SKM-1 (cell line): ENCODE results near the gene PATZ1.

Experiments used
- DNase-seq: peaks from one replicate; lab custom pipeline; 2025; ENCODE audit not compliant: unreplicated experiment; lab: John Stamatoyannopoulos, UW

PATZ1 gene

DNA sequence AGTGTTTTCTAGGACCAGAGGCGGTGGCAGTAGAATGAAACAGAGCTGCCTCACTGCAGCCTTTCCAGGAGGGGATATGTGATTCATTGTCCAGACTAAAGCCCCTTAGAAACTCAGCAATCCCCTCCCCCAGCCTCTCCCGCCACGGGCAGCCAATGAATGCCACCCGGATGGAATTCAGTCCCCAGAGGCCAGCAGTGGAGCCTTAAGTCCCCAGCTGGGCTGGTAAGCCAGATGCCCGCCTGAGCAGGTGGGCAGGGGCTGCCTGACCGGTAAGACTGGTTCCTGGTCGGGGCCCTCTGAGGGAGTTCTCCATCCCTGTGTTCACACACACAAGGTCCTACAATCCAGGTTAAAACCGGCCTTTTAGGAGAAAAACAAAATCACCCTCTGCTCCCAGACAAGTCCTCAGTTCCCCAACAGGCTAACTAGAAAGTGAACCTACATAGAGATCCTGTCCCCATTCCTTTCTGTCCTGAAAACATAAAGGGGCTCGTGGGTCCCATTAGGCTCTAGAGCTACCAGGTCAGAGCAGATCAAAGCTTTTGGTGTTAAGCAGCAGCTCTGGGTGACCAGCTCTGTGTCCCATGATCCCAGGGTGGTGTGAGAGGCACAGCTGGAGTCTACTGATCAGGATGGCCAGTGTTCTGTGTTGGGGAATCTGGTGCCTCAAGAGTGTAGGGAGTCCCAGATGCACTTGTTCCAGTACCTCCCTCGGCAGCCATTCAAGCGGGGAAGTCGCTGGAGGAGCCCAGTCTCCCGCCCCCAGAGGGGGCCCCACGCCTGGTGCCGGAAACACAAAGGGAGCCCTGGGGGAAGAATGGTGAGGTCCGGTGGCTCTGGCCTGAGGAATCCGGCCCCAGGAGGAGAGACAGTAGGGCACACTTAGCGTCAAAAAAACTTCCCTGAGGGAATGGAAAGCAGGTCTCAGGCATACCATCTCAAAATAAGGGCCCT is 2.6 kb downstream of the PATZ1 start:
- no peak for DNase-seq

DNA sequence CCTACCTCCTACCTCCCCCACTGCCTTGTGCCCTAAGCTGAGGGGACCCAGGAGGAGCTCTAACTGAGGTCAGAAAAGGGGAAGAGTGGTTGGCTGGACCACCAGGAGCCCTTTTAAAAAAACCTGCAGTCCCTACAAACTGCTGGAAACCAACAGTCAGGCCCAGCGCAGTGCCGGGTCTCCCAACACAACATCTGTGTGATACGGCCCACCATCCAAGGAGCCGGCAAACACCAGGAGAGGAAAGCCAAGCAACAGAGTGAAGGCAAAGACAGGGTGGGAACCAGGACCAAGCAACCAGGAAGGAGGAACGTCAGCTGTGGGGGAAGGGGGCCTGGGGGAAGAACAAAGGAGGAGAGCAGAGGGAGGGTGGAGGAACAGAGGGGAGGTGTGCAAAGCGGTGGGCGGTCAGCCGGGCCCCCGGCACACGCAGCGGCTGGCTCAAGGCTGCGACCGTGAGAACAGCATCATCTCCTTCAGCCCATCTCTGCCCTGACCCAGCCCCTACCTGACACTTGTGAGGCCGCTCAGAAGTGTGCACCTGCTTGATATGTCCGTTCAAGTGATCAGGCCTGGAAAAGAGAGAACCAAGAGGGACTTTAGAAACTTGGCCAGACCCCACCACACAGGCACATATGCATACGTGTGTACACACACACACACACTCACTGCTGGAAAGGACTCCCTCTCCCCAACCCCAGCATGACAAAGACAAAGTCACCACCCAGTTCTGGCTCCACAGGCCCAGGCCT is 3.6 kb downstream of the PATZ1 start:
- no peak for DNase-seq

DNA sequence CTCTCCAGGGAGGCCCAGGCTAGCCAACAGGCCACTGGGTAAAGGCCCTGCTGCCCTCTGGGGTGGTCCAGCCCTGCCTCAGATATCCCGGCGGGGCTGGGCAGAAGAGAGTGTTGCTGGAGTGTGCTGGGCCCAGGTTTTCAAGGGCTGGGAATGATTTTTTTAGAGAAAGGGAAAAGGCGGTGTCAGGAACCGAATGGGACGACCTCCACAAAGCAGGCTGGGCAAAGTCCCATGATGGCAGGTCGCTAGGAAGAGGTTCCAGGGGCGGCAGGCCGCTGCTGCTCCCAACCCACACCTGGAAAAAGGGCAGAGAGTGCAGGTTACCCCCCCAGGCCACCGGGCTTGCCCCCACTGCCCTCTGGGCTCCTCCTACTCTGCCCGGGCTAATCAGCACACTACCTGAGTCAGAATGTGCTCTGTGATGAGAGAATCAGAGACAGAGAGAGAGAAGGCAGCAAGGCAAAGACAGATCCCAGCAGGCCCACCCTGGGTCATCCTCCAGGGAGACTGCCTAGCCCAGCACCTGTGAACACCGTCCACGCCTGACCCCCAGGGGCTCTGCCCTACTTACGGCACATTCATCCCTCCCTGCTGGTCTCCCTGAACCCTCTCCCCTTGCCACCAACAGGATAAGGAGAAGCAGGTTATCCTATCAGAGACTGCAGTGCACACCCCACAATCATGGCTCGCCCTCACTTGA is 4.6 kb downstream of the PATZ1 start:
- DNase-seq: no peak

DNA sequence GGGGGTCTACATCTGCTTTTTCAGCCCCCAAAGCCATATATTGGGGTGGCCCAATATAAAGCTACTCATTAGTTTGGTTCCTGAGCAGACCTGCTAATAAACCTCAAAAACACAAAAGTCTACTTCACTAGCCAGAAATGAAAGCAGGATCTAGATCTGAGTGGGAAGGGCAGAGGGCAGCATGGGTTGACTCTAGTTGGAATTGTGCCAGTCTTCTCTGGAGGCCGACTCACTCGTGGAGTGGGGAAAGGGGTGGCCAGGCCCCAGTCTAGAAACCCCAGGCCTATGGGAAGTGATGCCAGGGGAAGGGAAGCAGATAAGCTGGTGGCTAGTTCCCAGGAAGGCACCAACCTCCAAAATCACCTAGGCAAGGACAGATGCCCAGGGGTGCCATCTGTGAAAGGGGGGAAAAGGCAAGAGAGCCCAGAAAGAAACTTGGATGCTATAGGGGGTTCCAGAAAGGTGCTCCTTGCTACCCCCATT is 5.3 kb downstream of the PATZ1 start:
- DNase-seq: no peak

DNA sequence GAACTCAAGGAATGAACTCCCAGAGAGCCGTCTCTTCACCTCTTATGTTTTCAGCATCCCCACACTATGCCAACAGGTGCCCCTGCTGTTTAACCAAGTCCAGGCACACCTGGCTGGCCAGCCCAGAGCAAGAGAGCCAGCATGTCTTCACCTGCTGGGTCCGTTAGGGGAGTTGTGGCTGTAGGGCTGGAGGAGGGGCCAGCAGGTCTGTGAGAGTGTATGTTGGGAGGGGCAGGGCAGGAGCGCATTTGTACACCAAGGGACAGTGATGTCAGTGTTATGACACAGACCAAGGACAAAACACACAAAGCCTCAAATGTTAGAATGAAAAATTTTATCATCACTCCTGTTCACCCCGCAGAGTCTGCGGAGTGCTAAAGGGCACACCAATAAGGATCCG is 5.8 kb downstream of the PATZ1 start:
- no peak for DNase-seq

DNA sequence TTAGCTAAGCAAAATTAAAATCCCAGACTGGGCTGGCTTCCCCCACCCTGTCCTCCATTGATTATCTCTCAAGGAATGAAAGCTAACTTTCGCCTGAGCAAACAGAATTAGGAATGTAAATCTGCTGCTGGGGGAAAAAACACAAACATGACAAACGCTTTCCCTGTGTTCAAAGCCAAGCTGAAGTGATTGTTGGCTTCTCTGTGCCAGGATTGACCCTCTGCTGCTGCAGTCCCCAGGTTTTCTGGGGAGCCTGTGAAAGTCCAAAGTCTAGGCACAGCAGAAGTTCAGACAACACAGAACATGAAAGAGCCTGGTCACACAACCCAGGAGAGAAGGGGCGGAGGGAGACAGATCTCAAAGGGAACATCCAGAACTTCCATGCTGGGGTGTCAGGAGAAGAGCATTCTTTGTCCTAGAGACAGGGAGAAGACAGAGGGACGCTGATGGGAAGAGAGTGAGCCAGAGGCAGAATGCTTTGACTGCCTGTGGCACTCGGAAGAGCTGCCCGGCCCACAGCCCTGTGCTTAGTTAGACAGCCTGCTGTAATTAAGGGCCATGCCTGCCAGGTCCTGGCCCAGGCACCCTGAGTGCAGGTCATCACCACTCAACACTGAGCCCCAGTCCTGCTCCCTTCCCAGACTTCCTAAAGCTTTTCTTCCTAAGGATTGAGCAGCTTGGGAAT is 6.9 kb downstream of the PATZ1 start:
- DNase-seq: no peak

DNA sequence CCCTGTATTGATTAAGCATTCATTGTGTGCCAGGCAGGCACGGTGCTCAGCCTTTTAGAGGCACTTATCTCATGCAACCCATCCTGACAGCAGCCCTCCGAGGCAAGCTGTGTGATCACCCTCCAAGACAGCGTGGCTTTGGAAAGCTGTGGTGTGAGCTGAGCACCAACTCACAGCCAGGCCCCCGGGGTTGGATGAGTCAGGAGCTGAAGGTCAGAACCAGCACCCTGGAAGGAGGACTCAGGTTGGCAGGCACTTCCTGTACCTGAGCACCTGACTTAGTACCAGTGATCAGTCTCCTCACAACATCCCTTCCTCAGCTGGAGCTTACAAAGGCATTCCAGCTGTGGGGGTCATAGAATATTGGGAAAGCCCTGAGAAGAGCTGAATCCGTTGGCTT is 9.0 kb downstream of the PATZ1 start:
- DNase-seq: no peak

DNA sequence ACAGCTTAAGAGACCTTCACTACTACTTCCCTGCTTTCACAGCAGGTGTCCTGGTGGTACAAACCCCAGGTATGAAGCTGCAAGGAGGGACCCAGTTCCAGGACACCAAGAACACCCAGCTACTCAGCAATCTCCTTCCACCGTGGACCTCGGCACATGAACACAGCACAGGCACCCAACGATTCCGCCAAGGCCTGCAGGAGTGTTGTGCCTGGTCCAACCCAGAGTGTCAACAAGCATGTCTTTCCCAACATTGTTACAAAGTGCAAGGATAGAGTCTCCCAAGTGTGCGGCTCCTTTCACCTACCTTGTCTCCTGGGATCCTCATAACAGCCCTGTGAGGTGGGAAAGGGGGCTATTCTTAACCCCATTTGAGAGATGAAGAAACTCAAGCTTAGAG is 11.8 kb downstream of the PATZ1 start:
- DNase-seq: no peak

DNA sequence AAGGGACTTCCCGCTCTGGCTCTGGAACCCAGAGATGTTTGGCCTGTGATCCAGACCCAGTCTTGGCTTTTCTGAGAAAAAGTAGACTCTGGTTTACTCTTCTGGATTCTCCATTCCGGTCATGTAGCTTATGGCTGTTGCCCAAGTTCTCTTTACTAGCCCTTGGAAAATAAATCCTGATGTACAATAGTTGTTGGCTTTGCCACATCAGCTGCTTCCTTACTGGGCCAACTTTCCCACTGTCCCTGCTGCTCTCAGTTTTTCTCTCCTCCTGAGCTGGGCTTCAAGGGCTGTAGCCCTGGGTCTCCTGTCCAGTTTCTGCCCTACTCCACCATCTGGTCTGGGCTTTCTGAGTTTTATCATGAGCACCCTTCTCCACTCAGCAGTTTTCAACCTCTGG is 12.5 kb downstream of the PATZ1 start:
- no peak for DNase-seq

DNA sequence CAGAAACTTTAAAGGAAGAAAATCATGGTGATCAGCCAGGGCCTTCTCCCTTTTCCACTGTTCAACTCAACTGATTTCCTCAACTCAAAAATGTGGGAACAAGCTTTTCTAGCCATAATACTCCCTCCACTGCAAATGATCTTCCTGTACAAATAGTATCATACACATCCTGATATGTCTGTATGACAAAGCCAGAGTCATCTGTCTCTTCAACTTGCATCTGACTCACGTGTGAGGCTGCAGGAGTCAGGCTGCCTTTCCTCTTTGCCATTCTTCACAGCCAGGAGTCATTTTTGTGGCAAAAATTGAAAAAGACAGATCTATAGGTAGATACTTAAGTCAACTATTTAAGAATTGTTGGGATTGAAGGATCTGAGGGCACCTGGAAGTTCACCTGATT is 13.3 kb downstream of the PATZ1 start:
- no peak for DNase-seq

DNA sequence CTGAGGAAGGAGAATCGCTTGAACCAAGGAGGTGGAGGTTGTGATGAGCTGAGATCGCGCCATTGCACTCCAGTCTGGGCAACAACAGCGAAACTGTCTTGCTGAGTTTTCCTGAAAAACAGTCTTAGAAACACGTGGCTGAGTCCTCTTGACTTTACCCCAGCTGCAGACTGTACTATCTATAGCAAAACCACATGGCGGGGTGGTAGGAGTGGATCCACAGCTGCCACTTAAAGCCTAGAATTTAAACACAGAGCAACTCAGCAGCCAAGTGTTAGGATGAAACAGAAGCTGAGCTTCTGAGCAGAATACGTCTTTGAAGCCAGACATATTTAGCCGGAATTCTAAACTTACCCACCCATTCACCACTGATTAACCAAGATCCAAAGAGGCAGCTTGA is 14.1 kb downstream of the PATZ1 start:
- no peak for DNase-seq

DNA sequence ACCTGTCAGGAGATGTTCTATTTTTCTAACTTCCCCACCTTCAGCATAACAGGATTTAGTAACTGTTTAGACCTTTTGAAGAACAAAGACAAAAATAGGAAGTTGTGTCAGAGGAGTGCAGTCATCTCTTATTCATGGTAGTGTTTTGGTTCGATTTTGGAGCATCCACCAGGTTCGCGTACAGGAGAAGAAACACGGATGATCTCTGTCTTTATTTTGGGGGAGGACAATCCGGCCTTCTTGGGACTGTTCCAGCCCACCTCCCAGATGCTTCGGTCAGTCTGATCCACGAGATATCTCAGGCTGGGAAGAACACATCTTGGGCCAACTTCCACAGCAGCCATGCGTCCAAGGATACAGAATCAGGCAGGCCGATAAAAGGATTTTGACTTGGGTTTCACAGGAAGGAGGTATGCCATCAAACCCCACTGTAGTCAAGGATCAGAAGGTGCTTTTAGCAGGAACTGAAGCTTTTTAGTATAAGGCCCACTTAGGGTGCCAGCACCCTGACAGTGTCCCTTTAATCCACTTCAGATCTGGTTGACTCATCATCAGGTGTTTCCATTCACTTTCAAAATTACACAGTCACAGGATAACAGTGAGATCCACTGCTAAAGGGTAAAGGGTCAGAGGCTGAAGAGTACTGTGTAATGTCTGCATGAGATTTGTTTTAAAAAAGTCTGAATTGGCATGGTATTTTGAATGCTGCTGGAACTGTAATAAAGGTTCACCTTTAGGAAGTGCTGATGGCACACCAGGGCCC is 16.5 kb downstream of the PATZ1 start:
- DNase-seq: no peak

DNA sequence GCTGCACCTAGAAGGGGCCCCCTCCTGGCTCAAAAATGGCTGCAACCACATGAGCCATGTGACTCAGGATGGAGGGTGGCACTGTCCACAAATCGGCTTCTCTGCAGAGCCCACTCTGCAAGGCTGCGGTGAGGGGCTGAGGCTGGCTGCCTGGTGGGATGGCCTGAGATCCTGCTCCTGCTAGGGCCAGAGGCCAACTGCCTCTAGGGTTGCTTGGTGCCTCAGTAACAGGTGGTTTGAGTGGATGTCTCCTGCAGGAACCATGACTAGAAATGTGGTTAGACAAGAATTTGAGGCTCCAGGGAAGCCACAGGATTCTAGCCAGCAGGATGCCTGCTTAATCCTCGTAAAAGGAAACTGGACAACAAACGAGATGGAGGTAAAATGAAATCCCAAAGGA is 17.1 kb downstream of the PATZ1 start:
- no peak for DNase-seq

DNA sequence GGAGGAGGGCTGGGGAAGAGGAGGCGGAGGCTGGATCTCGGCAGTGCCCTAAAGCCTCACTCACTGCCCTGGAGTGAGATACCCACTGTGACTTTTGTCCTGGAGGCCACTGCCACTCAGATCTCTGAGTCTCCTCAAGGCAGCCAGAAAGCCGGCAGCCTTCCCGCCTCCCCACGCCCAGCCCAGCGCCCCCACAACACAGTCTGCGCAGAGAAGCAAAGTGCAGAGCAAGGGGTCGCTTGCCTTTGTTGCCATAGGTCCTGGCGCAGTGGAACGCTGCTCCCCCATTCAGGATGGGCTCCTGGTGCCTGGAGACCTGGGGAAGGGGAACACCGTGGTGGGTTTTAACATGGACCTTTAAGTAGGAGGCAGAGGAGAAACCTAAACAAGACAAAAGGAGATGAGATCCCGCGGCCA is 17.6 kb downstream of the PATZ1 start:
- no peak for DNase-seq

DNA sequence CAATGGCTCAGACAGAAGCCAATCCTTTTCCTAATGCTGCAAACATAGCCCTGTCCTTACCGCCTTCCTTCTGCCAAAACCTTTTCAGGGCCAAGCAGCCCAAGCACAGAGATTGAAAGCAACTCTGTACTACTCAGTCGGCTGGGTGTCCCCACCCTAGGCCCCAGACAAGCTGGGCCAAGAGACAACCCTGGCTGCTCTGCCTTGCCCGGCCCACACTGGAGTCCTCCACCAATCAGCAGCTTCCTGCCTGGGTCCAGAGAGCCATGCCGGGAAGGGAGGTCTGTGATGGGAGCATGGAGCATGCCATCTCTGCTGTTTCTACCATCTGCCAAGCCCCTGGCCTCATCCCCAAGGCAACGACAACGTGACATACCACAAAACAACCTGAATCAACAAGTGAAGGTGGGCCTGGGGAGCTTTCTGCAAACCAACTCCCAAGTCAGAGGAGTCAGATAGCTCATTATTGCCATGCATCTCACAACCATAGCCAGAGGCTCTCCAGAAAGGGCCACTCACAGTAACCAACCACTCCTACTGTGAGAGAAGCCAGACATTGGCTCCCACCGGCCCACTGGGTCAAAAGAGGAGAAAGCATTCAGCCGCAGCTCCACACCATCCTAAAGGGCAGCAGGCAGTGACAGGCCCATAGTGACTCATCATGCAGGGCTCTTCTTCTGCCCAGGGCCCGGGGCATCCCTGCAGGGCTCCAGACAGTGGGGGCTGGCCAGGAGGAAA is 18.2 kb downstream of the PATZ1 start:
- DNase-seq: no peak

DNA sequence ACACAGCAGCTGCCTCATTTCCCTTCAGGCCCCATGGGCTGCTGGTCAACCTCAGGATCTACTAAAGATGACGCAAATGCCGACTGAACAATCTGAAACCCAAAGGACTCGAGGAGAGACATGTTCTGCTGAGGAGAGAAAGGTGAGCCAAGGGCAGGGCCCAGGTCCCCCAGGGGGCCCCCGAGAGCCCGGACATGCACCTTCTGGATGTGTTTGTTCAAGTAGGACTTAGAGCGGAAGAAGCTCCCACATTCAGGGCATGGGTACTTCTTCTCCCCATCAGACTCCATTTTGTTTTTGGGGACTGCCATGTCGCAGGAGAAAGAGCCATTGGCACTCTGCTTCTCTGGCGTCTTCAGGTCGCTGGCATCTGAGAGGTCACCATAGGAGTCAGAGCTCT is 19.3 kb downstream of the PATZ1 start:
- DNase-seq: no peak

DNA sequence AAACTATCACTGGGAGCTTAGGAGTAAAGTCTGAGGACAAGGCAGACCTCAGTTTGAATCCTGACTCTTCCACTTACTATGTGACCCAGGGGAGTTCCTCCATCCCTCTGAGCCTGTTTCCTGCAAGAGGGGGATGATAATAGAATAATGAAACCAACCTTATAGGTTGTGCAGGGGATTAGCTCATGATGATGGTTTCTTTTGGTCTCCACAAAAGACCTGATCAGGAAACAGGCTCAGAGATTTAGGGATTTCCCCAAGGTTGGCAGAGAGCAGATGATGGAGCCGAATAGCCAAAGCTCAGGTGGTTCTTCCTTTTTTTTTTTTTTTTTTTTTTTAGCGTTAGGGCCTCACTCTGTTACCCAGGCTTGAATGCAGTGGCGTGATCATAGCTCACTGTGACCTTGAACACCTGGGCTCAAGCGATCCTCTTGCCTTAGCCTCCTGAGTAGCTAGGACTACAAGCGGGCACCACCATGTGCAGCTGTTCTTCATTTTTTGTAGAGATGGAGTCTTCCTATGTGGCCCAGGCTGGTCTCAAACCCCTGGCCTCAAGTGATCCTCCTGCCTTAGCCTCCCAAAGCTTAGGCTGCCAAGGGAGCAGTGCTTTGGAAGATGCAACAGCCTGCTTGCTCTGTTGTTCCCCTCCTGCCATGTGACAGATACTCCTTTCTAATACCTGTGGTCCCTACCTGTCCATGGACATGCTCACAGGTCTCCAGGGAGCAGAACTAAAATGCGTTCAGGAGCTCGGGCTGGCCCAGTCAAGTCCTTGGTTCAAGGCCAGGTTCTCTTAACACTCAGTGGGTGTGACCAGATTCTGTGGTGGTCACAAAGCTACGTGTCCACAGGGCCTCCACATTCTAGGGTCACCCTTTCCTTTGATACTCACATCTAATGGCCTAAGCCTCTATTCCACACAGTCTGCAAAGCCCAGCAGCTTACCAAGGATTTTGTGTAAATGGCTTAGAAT is 22.3 kb downstream of the PATZ1 start:
- DNase-seq: no peak

DNA sequence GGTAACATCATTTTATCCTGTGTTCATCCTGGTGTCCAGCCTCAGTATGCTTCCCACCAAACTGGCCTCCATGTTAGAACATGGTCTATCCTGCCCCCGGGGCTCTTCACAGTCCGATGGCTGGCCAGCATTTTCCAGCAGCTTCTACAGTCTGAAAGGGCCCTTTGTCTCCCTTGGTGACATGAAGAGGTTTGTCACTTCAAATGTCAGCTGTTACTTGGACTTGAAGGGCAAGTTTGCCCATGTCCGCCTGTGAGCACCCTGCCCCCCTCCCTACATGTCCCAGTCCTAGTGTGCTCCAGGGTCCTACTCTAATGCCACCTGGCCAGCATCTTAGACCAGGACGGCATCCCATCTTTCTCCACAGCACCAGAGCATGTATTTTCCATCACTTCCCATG is 24.7 kb downstream of the PATZ1 start:
- no peak for DNase-seq
